GM12878 (cell line): ENCODE measurements around the gene CCNY. TPM values are rescaled to one million over a fixed set of nuclear protein-coding genes. Genes with fewer than 3 reads are reported as not detected.
A peak's percentile ranks its signal among the peaks of the same experiment; 100 is the strongest.

Experiments used
- ATAC-seq: fragments of 200-7000 bp; cut with Tn5 transposase; 3 replicates; pipeline ENCODE4 v1.9.1; 2020; ENCODE audit warnings: mild to moderate bottlenecking, moderate library complexity
- Bru-seq: library from RNA; stranded (reverse); fragments of 400-500 nt; gene quantifications from one replicate; lab custom pipeline; 2021; lab: Mats Ljungman, UMichigan
- BruChase-seq, 2 experiments: library from RNA; stranded (reverse); fragments of 400-500 nt; gene quantifications; one replicate each; lab custom pipeline; 2021; lab: Mats Ljungman, UMichigan
- BruUV-seq: library from RNA; stranded (reverse); fragments of 400-500 nt; replicated peaks from 2 replicates; lab custom pipeline; 2021; lab: Mats Ljungman, UMichigan
- CTCF ChIA-PET: fragments of 300-600 bp; sonication (Branson Sonifier 250); formaldehyde crosslinking; extraction: SDS; loops from one replicate; lab custom pipeline; 2021; ENCODE audit warnings: inconsistent platforms; lab: Yijun Ruan, JAX
- POLR2A ChIA-PET: fragments of 350-600 bp; formaldehyde crosslinking; extraction: SDS; loops from one replicate; lab custom pipeline; 2021; ENCODE audit warnings: inconsistent platforms; lab: Charles Lee
- RAD21 ChIA-PET: fragments of 300-600 bp; sonication (Branson Sonifier 250); formaldehyde crosslinking; loops from one replicate; lab custom pipeline; 2023; ENCODE audit warnings: antibody characterized with exemption; ENCODE audit not compliant: unreplicated experiment; lab: Charles Lee
- SMC1A ChIA-PET: fragments of 300-600 bp; sonication (Branson Sonifier 250); formaldehyde crosslinking; loops from one replicate; lab custom pipeline; 2023; ENCODE audit not compliant: unreplicated experiment, uncharacterized antibody; lab: Charles Lee
- DNase-seq: peaks from one replicate; pipeline ENCODE4 v3.0.0-alpha.2; 2011; ENCODE audit warnings: low read depth, low spot score
- FAIRE-seq: peaks from 3 replicates; lab custom pipeline; 2011; peaks lifted over from hg19 to GRCh38; lab: Jason Lieb, UNC
- H2AFZ ChIP-seq: 2 replicates; pipeline ENCODE4 v1.6.0; 2011; ENCODE audit warnings: low read depth, low read length, control low read depth; ENCODE audit not compliant: control insufficient read depth
- H3K27ac ChIP-seq: 2 replicates; pipeline ENCODE4 v1.5.1; 2011; ENCODE audit warnings: control low read depth; ENCODE audit not compliant: control insufficient read depth, insufficient read depth
- H3K27me3 ChIP-seq, 2 experiments: replicated peaks in 1 of 2; 2 replicates each; pipeline versions ENCODE4 v1.6.0 to v1.6.1; 2011; ENCODE audit warnings: low read length in 1 of 2; ENCODE audit not compliant: control insufficient read depth in 2 of 2, insufficient read depth in 2 of 2
- H3K36me3 ChIP-seq, 2 experiments: 2 replicates each; pipeline ENCODE4 v1.5.1; 2011; ENCODE audit warnings: low read length in 1 of 2; ENCODE audit not compliant: control insufficient read depth in 2 of 2, insufficient read depth in 2 of 2
- H3K4me1 ChIP-seq: 2 replicates; pipeline ENCODE4 v1.6.1; 2011; ENCODE audit warnings: mild to moderate bottlenecking, low read length, moderate library complexity, mixed read lengths; ENCODE audit not compliant: control insufficient read depth, insufficient read depth
- H3K4me2 ChIP-seq: 2 replicates; pipeline ENCODE4 v1.6.0; 2011; ENCODE audit warnings: control low read depth; ENCODE audit not compliant: control insufficient read depth, insufficient read depth
- H3K4me3 ChIP-seq: fragments of 200-600 bp; sonication (generic); 2 replicates; pipeline ENCODE4 v1.5.1; 2016
- H3K79me2 ChIP-seq: 2 replicates; pipeline ENCODE4 v1.6.0; 2011; ENCODE audit warnings: low read length; ENCODE audit not compliant: control insufficient read depth, insufficient read depth
- H3K9ac ChIP-seq: 2 replicates; pipeline ENCODE4 v1.8.0; 2011; ENCODE audit warnings: low read length, control low read depth, mixed read lengths; ENCODE audit not compliant: control insufficient read depth, insufficient read depth
- H3K9me3 ChIP-seq: replicated peaks from 3 replicates; pipeline ENCODE4 v1.5.1; 2011; ENCODE audit warnings: mild to moderate bottlenecking, low read length; ENCODE audit not compliant: control insufficient read depth, insufficient read depth
- H4K20me1 ChIP-seq: 2 replicates; pipeline ENCODE4 v1.6.0; 2011; ENCODE audit not compliant: control insufficient read depth, insufficient read depth
- BRCA1 ChIP-seq: IDR thresholded peaks from 2 replicates; pipeline ENCODE4 v1.6.1; 2011; ENCODE audit warnings: low read depth, low read length, improper control_type of control experiment
- CBX3 ChIP-seq: fragments of 200-600 bp; sonication (generic); IDR thresholded peaks from 2 replicates; pipeline ENCODE4 v1.6.1; 2016; ENCODE audit warnings: low read depth, borderline replicate concordance
- EED ChIP-seq: sonication (generic); IDR thresholded peaks from 2 replicates; pipeline ENCODE4 v1.6.1; 2016; ENCODE audit warnings: antibody characterized with exemption, low read depth
- EP300 ChIP-seq, 2 experiments: fragments of 150-350 bp in 1 of 2; IDR thresholded peaks; 2 replicates each; pipeline ENCODE4 v1.6.1; 2011 to 2012; ENCODE audit warnings: low read depth in 2 of 2, low read length in 2 of 2, borderline replicate concordance in 1 of 2, improper control_type of control experiment in 1 of 2, inconsistent platforms in 1 of 2; ENCODE audit not compliant: control insufficient read depth in 1 of 2
- ESRRA ChIP-seq: IDR thresholded peaks from 2 replicates; pipeline ENCODE4 v1.6.1; 2012; ENCODE audit warnings: mild to moderate bottlenecking, low read length, improper control_type of control experiment
- HDAC6 ChIP-seq: fragments of 200-600 bp; sonication (generic); IDR thresholded peaks from one replicate; pipeline ENCODE4 v1.8.0; 2017; ENCODE audit warnings: antibody characterized with exemption; ENCODE audit not compliant: unreplicated experiment
- IKZF1 ChIP-seq: fragments of 450-650 bp; conservative IDR thresholded peaks from 2 replicates; pipeline ENCODE4 v1.6.1; 2017; ENCODE audit warnings: antibody characterized with exemption, mild to moderate bottlenecking
- KDM1A ChIP-seq: fragments of 200-600 bp; sonication (generic); IDR thresholded peaks from 2 replicates; pipeline ENCODE4 v1.6.1; 2016; ENCODE audit warnings: borderline replicate concordance
- KLF5 ChIP-seq: fragments of 450-650 bp; IDR thresholded peaks from 2 replicates; pipeline ENCODE4 v1.6.1; 2014; ENCODE audit warnings: mild to moderate bottlenecking; ENCODE audit not compliant: partially characterized antibody
- NFIC ChIP-seq: IDR thresholded peaks from 2 replicates; pipeline ENCODE4 v1.6.1; 2012; ENCODE audit warnings: low read depth, mild to moderate bottlenecking, inconsistent platforms, low read length, moderate library complexity
- NR2F1 ChIP-seq: fragments of 450-650 bp; conservative IDR thresholded peaks from 2 replicates; pipeline ENCODE4 v1.6.1; 2017; ENCODE audit warnings: mild to moderate bottlenecking
- NRF1 ChIP-seq: conservative IDR thresholded peaks from 2 replicates; pipeline ENCODE4 v1.6.1; 2011; ENCODE audit warnings: mild to moderate bottlenecking, low read depth, low read length, improper control_type of control experiment
- POLR2AphosphoS5 ChIP-seq: IDR thresholded peaks from 2 replicates; pipeline ENCODE4 v1.6.1; 2011; ENCODE audit warnings: mild to moderate bottlenecking, low read length, inconsistent platforms
- RCOR1 ChIP-seq: conservative IDR thresholded peaks from 2 replicates; pipeline ENCODE4 v1.6.1; 2012; ENCODE audit warnings: low read depth, low read length, improper control_type of control experiment
- SIN3A ChIP-seq: IDR thresholded peaks from 2 replicates; pipeline ENCODE4 v1.6.1; 2012; ENCODE audit warnings: low read depth, low read length, improper control_type of control experiment
- SP1 ChIP-seq: IDR thresholded peaks from one replicate; pipeline ENCODE4 v1.6.1; 2011; ENCODE audit warnings: low read depth, low read length
- SREBF2 ChIP-seq: IDR thresholded peaks from 2 replicates; pipeline ENCODE4 v1.6.1; 2012; ENCODE audit warnings: mild to moderate bottlenecking, low read length
- STAT1 ChIP-seq: fragments of 450-650 bp; conservative IDR thresholded peaks from 2 replicates; pipeline ENCODE4 v1.6.1; 2014; ENCODE audit warnings: antibody characterized with exemption, mild to moderate bottlenecking
- TARDBP ChIP-seq: IDR thresholded peaks from 2 replicates; pipeline ENCODE4 v1.6.1; 2016; ENCODE audit warnings: borderline replicate concordance
- TBL1XR1 ChIP-seq: IDR thresholded peaks from 2 replicates; pipeline ENCODE4 v1.6.1; 2012; ENCODE audit warnings: low read depth, low read length, improper control_type of control experiment
- ZSCAN29 ChIP-seq: fragments of 450-650 bp; IDR thresholded peaks from 2 replicates; pipeline ENCODE4 v1.6.1; 2017; ENCODE audit warnings: mild to moderate bottlenecking, moderate library complexity
- WGBS: methylation state at CpG from one replicate; pipeline ENCODE4 v1.1.6; 2016; ENCODE audit warnings: low lambda C conversion rate; ENCODE audit not compliant: insufficient replicate concordance, insufficient coverage; ENCODE audit errors: missing lambda C conversion rate; 5-methylcytosine and 5-hydroxymethylcytosine counted together
- in situ Hi-C: fragments of 300-500 bp; cut with MboI; formaldehyde crosslinking; loops from 9 replicates; pipeline ENCODE4 v1.14.3; 2018; ENCODE audit warnings: mixed read lengths
- intact Hi-C: fragments of 100-400 bp; cut with micrococcal nuclease; formaldehyde crosslinking; loops from one replicate; pipeline ENCODE4 v1.14.2; 2022; ENCODE audit not compliant: unreplicated experiment
- long read RNA-seq, 2 experiments: library from polyadenylated mRNA; unstranded; transcript quantifications; one replicate each; pipeline ENCODE4 v2.0.0, GENCODE V29; 2019 to 2020
- polyA minus RNA-seq, 3 experiments: library from RNA; depleted of rRNA, polyadenylated mRNA; stranded (reverse); fragments of >200 nt; gene quantifications; 2 replicates each; pipeline ENCODE4 v1.2.3, GENCODE V29; 2011
- polyA plus RNA-seq, 11 experiments: library from polyadenylated mRNA; depleted of rRNA in 4 of 11; unstranded in 6 of 11; stranded (reverse) in 5 of 11; fragments of >200 nt; fragmentation: Nextera tagmentation in 4 of 11; fragmentation: Illumina TruSeq in 1 of 11; extraction: Ambion mirVana in 4 of 11; extraction: Trizol in 1 of 11; gene quantifications; 1 replicate in 1 of 11; 2 replicates in 10 of 11; pipeline versions ENCODE4 v1.2.1 to v1.2.3, GENCODE V29; 2011 to 2016; ENCODE audit warnings: inconsistent platforms in 2 of 11, missing spikeins in 2 of 11, low read depth in 1 of 11
- total RNA-seq, 4 experiments: library from RNA; depleted of rRNA in 3 of 4; stranded (reverse); fragments of >200 nt in 3 of 4; fragmentation: Illumina TruSeq in 1 of 4; extraction: Trizol in 1 of 4; gene quantifications; 2 replicates each; pipeline versions ENCODE4 v1.2.1 to v1.2.3, GENCODE V29; 2013 to 2021

CCNY gene
- total RNA-seq (2013; cell fraction: nucleolus; rRNA removed): 18.2 and 19.4 TPM in 2 replicates
- total RNA-seq (2014; rRNA removed): 26.8 and 28.1 TPM in 2 replicates
- 23.6 and 25.3 TPM in 2 replicates for total RNA-seq (2014; rRNA removed; fragmentation: Illumina TruSeq; extraction: Trizol)
- 47.8 and 50.0 TPM in 2 replicates for total RNA-seq (2021)
- polyA plus RNA-seq (2011; ENCODE audit: low read depth): 13.3 TPM
- polyA plus RNA-seq (2011; rRNA removed): 47.3 and 47.9 TPM in 2 replicates
- 21.0 and 23.0 TPM in 2 replicates for polyA plus RNA-seq (2011; cell fraction: cytosol; rRNA removed)
- polyA plus RNA-seq (2011; cell fraction: nucleus; rRNA removed): 10.0 and 14.8 TPM in 2 replicates
- 22.2 and 22.7 TPM in 2 replicates for polyA plus RNA-seq (2012)
- 43.9 and 48.5 TPM in 2 replicates for polyA plus RNA-seq (2014; fragmentation: Illumina TruSeq; extraction: Trizol)
- 1 to 10 TPM; 6.5 to 7.7 TPM for polyA plus RNA-seq (2014; fragmentation: Nextera tagmentation; extraction: Ambion mirVana)
- 29.6 and 34.2 TPM in 2 replicates for polyA plus RNA-seq (2014; rRNA removed)
- 1 to 10 TPM; 3.6 to 5.0 TPM for polyA plus RNA-seq (2016; fragmentation: Nextera tagmentation; extraction: Ambion mirVana)
- polyA minus RNA-seq (2011; rRNA and poly(A)+ RNA removed): 59.8 and 67.7 TPM in 2 replicates
- polyA minus RNA-seq (2011; cell fraction: cytosol; rRNA and poly(A)+ RNA removed): 8.8 and 17.6 TPM in 2 replicates
- polyA minus RNA-seq (2011; cell fraction: nucleus; rRNA and poly(A)+ RNA removed): 7.0 and 12.2 TPM in 2 replicates
- Bru-seq, nascent RNA: percentile 70 among the genes with signal in this experiment
- BruChase-seq, experiment 1, labeled RNA remaining after a 6-hour chase: percentile 76 among the genes with signal in this experiment
- BruChase-seq, experiment 2, labeled RNA remaining after a 2-hour chase: percentile 72 among the genes with signal in this experiment
- long read RNA-seq, experiment 1, partial matches to known transcripts: 0 of 1 reads
- long read RNA-seq, experiment 1, other reads (novel, unspliced or antisense): 0 of 1 reads
- long read RNA-seq, experiment 2, transcript CCNY-203 (10 exons, 3,960 nt): major isoform, 9 of 24 reads
- long read RNA-seq, experiment 2, partial matches to known transcripts: 5 of 24 reads
- long read RNA-seq, experiment 2, other reads (novel, unspliced or antisense): 10 of 24 reads

DNA sequence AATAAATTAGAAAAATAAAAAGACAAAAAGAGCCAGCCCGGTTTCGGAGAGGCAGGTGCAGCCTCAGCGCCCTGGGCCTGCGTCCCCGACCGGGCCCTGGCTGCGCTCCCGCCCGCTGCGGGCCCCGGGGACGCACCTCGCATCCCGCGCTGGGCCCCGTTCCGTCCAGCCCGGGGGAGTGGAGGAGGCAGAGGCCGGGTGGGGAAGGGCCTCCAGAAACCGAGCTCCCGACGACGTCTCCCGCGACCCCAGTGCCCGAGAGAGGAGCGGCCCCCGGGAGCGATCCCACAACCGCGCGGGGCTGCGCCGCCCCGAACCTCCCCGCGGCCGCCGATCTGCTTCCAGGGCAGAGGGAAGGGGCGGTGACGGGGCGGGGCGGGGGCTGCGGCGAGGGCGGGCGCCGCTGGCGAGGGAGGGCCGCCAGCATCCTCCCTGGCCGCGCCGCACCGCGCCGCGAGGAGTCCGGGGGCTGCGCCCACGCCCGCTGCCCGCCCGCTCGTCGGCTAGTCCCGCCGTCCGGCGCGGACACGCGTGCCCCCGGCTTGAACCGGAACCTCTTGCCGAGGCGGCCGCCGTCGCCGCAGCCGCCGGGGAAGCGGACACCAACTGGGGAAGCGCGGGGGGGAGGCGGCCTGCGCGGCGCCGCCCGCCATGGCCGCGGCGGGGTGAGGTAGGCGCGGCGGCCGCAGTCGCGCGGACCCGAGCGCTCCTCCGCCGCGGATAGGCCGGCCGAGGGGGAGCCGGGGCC, at the start of gene CCNY:
Gene CCNY, plus strand, starts transcription at position 426 of the 748 bp plus-strand sequence. CDS start 545 bp downstream, outside the sequence.
- Histone ChIP-seq H2AFZ (peak within 1 kb of the TSS; percentile 82), H4K20me1 (peaks cover 3% of the 10 kb centered on the region; the same call in 1 of the 2 replicates), H3K79me2 (peaks cover 54% of the 10 kb centered on the region), H3K9ac (peak within 1 kb of the TSS; percentile 74), H3K9me3 (no peaks in the 10 kb centered on the region), H3K4me2 (peak within 1 kb of the TSS; percentile 85), H3K27me3 (no peaks in the 10 kb centered on the region), H3K4me1 (peaks cover 15% of the 10 kb centered on the region), H3K4me3 (peak within 1 kb of the TSS; percentile 75), H3K27ac (peak within 1 kb of the TSS; percentile 51), H3K36me3 (no peaks in the 10 kb centered on the region)
- RAD21 ChIA-PET: no interaction called here
- DNase-seq (no peak), ATAC-seq (peak; percentile 80), FAIRE-seq (no peak)
- CTCF ChIA-PET: interaction anchor here (1.5 kb wide), 1 partner anchor 43 kb away, joined by 3 read pairs; no protein-coding TSS in a partner anchor
- under 1% methylated on average over 59 of the region's 109 CpGs for WGBS
- intact Hi-C loops (no loop called here), in situ Hi-C loops (loop anchor here (10.0 kb wide), 1 partner anchor 211 kb away; the partner anchor contains the start of gene CREM)
- SMC1A ChIA-PET: interaction anchor here (0.7 kb wide), 1 partner anchor 165 kb away, joined by 3 read pairs; no protein-coding TSS in a partner anchor
- POLR2A ChIA-PET: no interaction called here
- no TSS peak for BruUV-seq
- TF ChIP-seq HDAC6 (no peak), STAT1 (no peak), CBX3 (no peak), RCOR1 (0 out of 2 replicates have a peak, but pooled peaks have one; percentile 32), NR2F1 (0 out of 2 replicates have a peak, but pooled peaks have one; percentile 36), SREBF2 (no peak), KDM1A (no peak), NFIC (no peak), ZSCAN29 (no peak), EED (no peak), POLR2AphosphoS5 (peak; percentile 57; the same call in 1 of the 2 replicates), ESRRA (no peak), BRCA1 (no peak), TBL1XR1 (no peak), SIN3A (0 out of 2 replicates have a peak, but pooled peaks have one; percentile 31), SP1 (no peak), KLF5 (peak; percentile 31), IKZF1 (peak; percentile 73), NRF1 (no peak), EP300 (IDR thresholded peaks at IDR 0.05; ENCODE audit: borderline replicate concordance in 1 of 2, control insufficient read depth in 1 of 2, low read depth in 2 of 2, low read length in 2 of 2) (0 out of 4 replicates have a peak, but pooled peaks of 1 of the 2 experiments have one; percentile 6), TARDBP (peak; percentile 35; the same call in 1 of the 2 replicates)
